Tibial nerve (tissue), 4 donors: Measurements from ENCODE around the gene MITF. TPM values are rescaled to one million over a fixed set of nuclear protein-coding genes. Genes with fewer than 3 reads are reported as not detected.
"Not testable (repeated sequence)": the region's sequence is repeated elsewhere in the genome, so short reads cannot be mapped to it uniquely, and the experiment has no call there.

Experiments
- DNase-seq, 2 donors: peaks; one replicate each; pipeline ENCODE4 v3.0.0-alpha.2; 2019; ENCODE audit warnings: low spot score in 2 of 2
- H3K27ac ChIP-seq, 4 donors: fragments of 200-600 bp; sonication (generic) in 3 of 4; one replicate each; pipeline ENCODE4 v1.5.1; 2017 to 2019; ENCODE audit warnings: mild to moderate bottlenecking in 1 of 4
- H3K27me3 ChIP-seq, 2 donors: fragments of 200-600 bp; sonication (generic) in 1 of 2; one replicate each; pipeline versions ENCODE4 v1.5.1 to v1.6.0; 2017 to 2019
- H3K36me3 ChIP-seq, 3 donors: fragments of 200-600 bp; sonication (generic); one replicate each; pipeline ENCODE4 v1.5.1; 2018 to 2019
- H3K4me1 ChIP-seq, 4 donors: fragments of 200-600 bp; sonication (generic) in 3 of 4; one replicate each; pipeline ENCODE4 v1.5.1; 2017 to 2019
- H3K4me3 ChIP-seq, 4 donors: fragments of 200-600 bp; sonication (generic) in 3 of 4; one replicate each; pipeline ENCODE4 v1.5.1; 2017 to 2019; ENCODE audit warnings: mild to moderate bottlenecking in 1 of 4, moderate library complexity in 1 of 4
- H3K9me3 ChIP-seq, 4 donors: fragments of 200-600 bp; sonication (generic) in 3 of 4; one replicate each; pipeline ENCODE4 v1.5.1; 2017 to 2019
- EP300 ChIP-seq, 2 donors: sonication (generic); formaldehyde crosslinking; IDR thresholded peaks; one replicate each; pipeline ENCODE4 v1.6.1; 2017; ENCODE audit warnings: antibody characterized with exemption in 2 of 2, mild to moderate bottlenecking in 1 of 2
- POLR2A ChIP-seq, 2 donors: fragments of 450-650 bp; IDR thresholded peaks; one replicate each; pipeline ENCODE4 v1.6.1; 2017; ENCODE audit warnings: antibody characterized with exemption in 2 of 2, mild to moderate bottlenecking in 2 of 2, moderate library complexity in 2 of 2
- WGBS, 2 donors: methylation state at CpG; one replicate each; pipeline ENCODE4 v1.1.5; 2018; 5-methylcytosine and 5-hydroxymethylcytosine counted together
- total RNA-seq, 4 donors: library from RNA; depleted of rRNA; stranded (reverse); fragments of >200 nt; gene quantifications; one replicate each; pipeline ENCODE4 v1.1.0, GENCODE V29; 2016
- TF ChIP-seq, protein P1 (sequence below), 5 experiments: fragments of 200-600 bp in 3 of 5; fragments of 450-650 bp in 2 of 5; sonication (generic) in 3 of 5; IDR thresholded peaks; one replicate each; pipeline ENCODE4 v1.5.1; 2016 to 2019; ENCODE audit warnings: antibody characterized with exemption in 5 of 5, mild to moderate bottlenecking in 3 of 5, moderate library complexity in 2 of 5

Gene MITF
- total RNA-seq, 4 donors from 2014 or later = 10.3 to 26.9 (median 15.5) TPM

DNA sequence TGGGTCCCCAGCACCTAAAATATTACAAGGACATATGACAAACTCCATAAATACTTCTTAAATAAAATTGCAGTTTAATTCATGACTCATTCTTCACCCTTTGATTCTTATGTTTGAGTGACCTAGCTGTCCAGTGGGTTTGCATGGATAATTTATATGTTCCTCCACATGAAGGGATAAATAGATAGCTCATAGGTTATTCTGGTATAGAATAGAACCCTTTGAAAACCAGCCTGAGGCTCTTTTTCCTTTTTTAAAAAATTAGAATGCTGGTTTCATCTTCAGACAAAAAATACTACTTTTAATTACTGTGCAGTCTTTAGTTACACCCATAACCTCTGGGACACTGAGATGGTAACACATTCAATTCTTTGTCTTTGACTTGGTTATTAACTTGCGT lies 163.1 kb downstream of the MITF start:
- Histone ChIP-seq H3K27ac (no peak overlapping the region), H3K9me3 (no peaks in the 10 kb centered on the region), H3K4me3 (no peak overlapping the region), H3K27me3 (no peaks in the 10 kb centered on the region), H3K36me3 (no peaks in the 10 kb centered on the region), H3K4me1 (peaks cover 0 to 3% (median 1%) of the 10 kb centered on the region in 4 donors)
- no peak for DNase-seq
- TF ChIP-seq, protein P1, sequence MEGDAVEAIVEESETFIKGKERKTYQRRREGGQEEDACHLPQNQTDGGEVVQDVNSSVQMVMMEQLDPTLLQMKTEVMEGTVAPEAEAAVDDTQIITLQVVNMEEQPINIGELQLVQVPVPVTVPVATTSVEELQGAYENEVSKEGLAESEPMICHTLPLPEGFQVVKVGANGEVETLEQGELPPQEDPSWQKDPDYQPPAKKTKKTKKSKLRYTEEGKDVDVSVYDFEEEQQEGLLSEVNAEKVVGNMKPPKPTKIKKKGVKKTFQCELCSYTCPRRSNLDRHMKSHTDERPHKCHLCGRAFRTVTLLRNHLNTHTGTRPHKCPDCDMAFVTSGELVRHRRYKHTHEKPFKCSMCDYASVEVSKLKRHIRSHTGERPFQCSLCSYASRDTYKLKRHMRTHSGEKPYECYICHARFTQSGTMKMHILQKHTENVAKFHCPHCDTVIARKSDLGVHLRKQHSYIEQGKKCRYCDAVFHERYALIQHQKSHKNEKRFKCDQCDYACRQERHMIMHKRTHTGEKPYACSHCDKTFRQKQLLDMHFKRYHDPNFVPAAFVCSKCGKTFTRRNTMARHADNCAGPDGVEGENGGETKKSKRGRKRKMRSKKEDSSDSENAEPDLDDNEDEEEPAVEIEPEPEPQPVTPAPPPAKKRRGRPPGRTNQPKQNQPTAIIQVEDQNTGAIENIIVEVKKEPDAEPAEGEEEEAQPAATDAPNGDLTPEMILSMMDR (IDR thresholded peaks at IDR 0.05) = no peak
- no peak for TF ChIP-seq POLR2A (IDR thresholded peaks at IDR 0.05)
- no peak for TF ChIP-seq EP300 (IDR thresholded peaks at IDR 0.05)
- WGBS, 2 donors = 76 to 88% methylated on average over 1 of the region's 1 CpG

DNA sequence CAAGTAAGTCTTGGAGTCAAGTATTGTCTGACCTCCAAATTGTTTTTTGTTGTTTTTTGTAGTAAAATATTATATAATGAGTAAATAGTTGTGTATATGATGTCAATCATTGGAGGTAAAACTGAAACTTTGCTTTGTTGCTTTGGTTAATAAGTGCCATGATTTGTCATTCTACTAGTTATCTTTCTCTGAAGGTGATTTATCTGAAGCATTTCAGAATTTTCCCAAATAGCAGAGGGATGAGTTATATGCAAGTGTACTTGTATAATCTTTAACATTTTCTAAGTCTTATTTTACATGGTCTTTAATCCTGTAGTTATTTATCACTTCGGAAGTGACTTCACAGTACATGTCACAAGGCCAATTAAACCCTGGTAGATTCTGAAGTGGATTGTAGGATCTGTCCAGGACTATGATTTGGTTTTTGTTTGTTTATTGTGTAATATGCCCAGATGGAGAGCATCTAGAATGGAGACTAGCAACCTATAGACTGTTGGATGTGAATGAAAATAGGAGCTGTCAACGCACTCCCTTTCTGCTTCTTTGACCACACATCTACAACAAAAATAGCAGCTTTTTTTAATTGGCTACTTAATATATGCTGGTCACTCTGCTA lies 167.2 kb downstream of the MITF start:
- Histone ChIP-seq H3K9me3 (no peaks in the 10 kb centered on the region), H3K27me3 (no peaks in the 10 kb centered on the region), H3K4me3 (no peak overlapping the region), H3K36me3 (no peaks in the 10 kb centered on the region), H3K4me1 (peaks cover 0 to 9% (median 5%) of the 10 kb centered on the region in 4 donors), H3K27ac (no peak overlapping the region)
- 97 to 99% methylated on average over 2 of the region's 2 CpGs for WGBS, 2 donors
- DNase-seq = no peak
- no peak for TF ChIP-seq EP300 (IDR thresholded peaks at IDR 0.05)
- TF ChIP-seq, protein P1 (IDR thresholded peaks at IDR 0.05) = no peak
- no peak for TF ChIP-seq POLR2A (IDR thresholded peaks at IDR 0.05)

DNA sequence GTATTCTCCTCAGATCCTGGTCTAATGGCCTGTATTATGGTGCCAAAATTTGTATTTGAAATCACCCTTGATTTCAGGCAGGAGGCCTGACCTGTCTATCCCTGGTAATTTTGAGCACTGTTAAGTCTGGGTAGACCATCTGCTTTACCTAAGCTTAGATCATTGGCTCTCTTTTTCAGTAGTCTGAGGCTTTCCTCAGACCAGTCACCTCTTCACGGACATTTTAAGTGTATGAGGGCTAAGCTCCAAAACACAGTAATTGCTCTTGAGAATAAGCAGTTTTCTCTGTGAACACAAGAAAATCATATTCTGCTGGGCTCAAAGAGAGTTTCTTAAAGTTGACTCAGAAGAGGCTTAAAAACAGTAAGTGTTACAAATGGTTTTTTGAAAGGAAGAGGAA lies 168.3 kb downstream of the MITF start:
- Histone ChIP-seq H3K36me3 (no peaks in the 10 kb centered on the region), H3K27me3 (no peaks in the 10 kb centered on the region), H3K4me3 (no peak overlapping the region), H3K4me1 (peaks cover 0 to 9% (median 5%) of the 10 kb centered on the region in 4 donors), H3K9me3 (no peaks in the 10 kb centered on the region), H3K27ac (no peak overlapping the region)
- TF ChIP-seq, protein P1 (IDR thresholded peaks at IDR 0.05) = no peak
- TF ChIP-seq EP300 (IDR thresholded peaks at IDR 0.05) (no peak), POLR2A (IDR thresholded peaks at IDR 0.05) (no peak)
- 43 to 64% methylated on average over 1 of the region's 1 CpG for WGBS, 2 donors
- DNase-seq = no peak

DNA sequence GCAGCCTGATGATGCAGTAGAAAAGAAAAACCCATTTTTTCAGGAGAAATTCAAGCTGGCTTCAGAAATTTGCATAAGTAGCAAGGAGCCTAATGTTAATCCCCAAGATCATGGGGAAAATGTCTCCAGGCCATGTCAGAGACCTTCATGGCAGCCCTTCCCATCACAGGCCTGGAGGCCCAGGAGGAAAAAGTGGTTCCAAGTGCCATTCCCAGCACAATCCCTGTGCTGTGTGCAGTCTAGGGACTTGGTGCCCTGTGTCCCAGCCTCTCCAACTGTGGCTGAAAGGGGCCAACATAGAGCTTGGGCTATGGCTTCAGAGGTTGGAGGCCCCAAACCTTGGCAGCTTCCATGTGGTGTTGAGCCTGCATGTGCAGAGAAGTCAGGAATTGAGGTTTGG lies 170.6 kb downstream of the MITF start:
- not testable (repeated sequence) for H3K4me1 ChIP-seq, H3K9me3 ChIP-seq, H3K4me3 ChIP-seq, H3K27me3 ChIP-seq, H3K36me3 ChIP-seq, H3K27ac ChIP-seq, DNase-seq

DNA sequence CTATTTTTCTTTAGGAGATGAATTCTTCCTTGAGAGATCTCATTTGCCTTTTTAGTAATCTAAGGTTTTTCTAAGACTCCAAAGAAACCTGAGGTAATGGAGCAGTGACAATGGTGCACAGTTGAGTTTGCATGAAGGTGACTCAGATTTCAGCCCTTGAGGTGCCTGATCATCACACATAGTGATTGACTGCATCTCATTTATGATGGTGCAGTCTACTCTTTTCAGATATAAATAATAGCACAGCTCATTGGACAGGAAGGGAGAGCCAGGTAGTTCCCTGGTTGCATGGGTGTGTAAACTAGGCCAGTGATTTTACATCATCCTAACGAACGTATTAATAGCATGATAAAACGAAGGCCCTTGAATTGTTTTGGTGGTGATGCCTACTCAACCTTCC lies 174.2 kb downstream of the MITF start:
- DNase-seq = no peak
- TF ChIP-seq POLR2A (IDR thresholded peaks at IDR 0.05) (no peak), EP300 (IDR thresholded peaks at IDR 0.05) (no peak)
- TF ChIP-seq, protein P1 (IDR thresholded peaks at IDR 0.05) = no peak

More for the DNA sequence above, 174.2 kb downstream of the MITF start:
- 94% methylated on average over 3 of the region's 3 CpGs for WGBS, 2 donors
- no peaks in the 10 kb centered on the region for H3K27me3 ChIP-seq
- no peaks in the 10 kb centered on the region for H3K4me1 ChIP-seq
- H3K4me3 ChIP-seq = no peak overlapping the region
- H3K27ac ChIP-seq = no peak overlapping the region
- peaks cover 0 to 4% (median 0%) of the 10 kb centered on the region in 3 donors for H3K36me3 ChIP-seq
- H3K9me3 ChIP-seq = peaks cover 0 to 6% (median 0%) of the 10 kb centered on the region in 4 donors
